Lung (tissue), 12 donors: ENCODE results near the gene AMN1. TPM values are rescaled to one million over a fixed set of nuclear protein-coding genes. Genes with fewer than 3 reads are reported as not detected.

ENCODE experiments used
- ATAC-seq: fragments of 200-7000 bp; cut with Tn5 transposase; one replicate; pipeline ENCODE4 v1.9.1; 2020; ENCODE audit warnings: moderate number of reproducible peaks; ENCODE audit not compliant: insufficient read depth, low FRiP score
- DNase-seq, 3 donors: peaks; one replicate each; pipeline ENCODE4 v3.0.0-alpha.2; 2013 to 2017
- H3K27ac ChIP-seq, 2 donors: one replicate each; pipeline ENCODE4 v1.5.1; 2013; ENCODE audit warnings: mild to moderate bottlenecking in 2 of 2, moderate library complexity in 2 of 2, control low read depth in 1 of 2, inconsistent platforms in 1 of 2, low read depth in 1 of 2, low read length in 1 of 2
- H3K27me3 ChIP-seq, 3 donors: one replicate each; pipeline ENCODE4 v1.5.1; 2013; ENCODE audit warnings: low read length in 2 of 3; ENCODE audit not compliant: control insufficient read depth in 3 of 3, insufficient read depth in 3 of 3
- H3K36me3 ChIP-seq, 4 donors: one replicate each; pipeline ENCODE4 v1.5.1; 2013; ENCODE audit warnings: low read length in 4 of 4, mild to moderate bottlenecking in 1 of 4, moderate library complexity in 1 of 4; ENCODE audit not compliant: control insufficient read depth in 4 of 4, insufficient read depth in 4 of 4
- H3K4me1 ChIP-seq, 5 donors: one replicate each; pipeline ENCODE4 v1.5.1; 2013; ENCODE audit warnings: low read length in 5 of 5, mild to moderate bottlenecking in 2 of 5, moderate library complexity in 1 of 5; ENCODE audit not compliant: control insufficient read depth in 5 of 5, insufficient read depth in 5 of 5
- H3K4me3 ChIP-seq: one replicate; pipeline ENCODE4 v1.5.1; 2013; ENCODE audit warnings: mild to moderate bottlenecking, control low read depth, moderate library complexity
- H3K9ac ChIP-seq, 2 donors: one replicate each; pipeline ENCODE4 v1.5.1; 2013; ENCODE audit warnings: low read length in 2 of 2, control low read depth in 1 of 2; ENCODE audit not compliant: insufficient read depth in 1 of 2
- H3K9me3 ChIP-seq, 4 donors: one replicate each; pipeline ENCODE4 v1.5.1; 2013; ENCODE audit warnings: low read length in 3 of 4, mild to moderate bottlenecking in 1 of 4, moderate library complexity in 1 of 4; ENCODE audit not compliant: control insufficient read depth in 4 of 4, insufficient read depth in 3 of 4
- WGBS, 2 donors: extraction: QIAGEN DNeasy Blood & Tissue Kit; methylation state at CpG; one replicate each; pipeline ENCODE4 v1.1.7; 2013; 5-methylcytosine and 5-hydroxymethylcytosine counted together
- polyA plus RNA-seq, 2 donors: library from polyadenylated mRNA; stranded (reverse); fragments of 200-250 nt; gene quantifications; one replicate each; pipeline ENCODE4 v1.2.1, GENCODE V29; 2013
- total RNA-seq, 2 donors: library from RNA; depleted of rRNA in 1 of 2; stranded (reverse); fragments of >200 nt in 1 of 2; gene quantifications; one replicate each; pipeline ENCODE4 v1.2.1, GENCODE V29; 2014 to 2021
- TF ChIP-seq, protein P1 (sequence below): IDR thresholded peaks from 2 replicates; pipeline ENCODE4 v1.5.1; 2012; ENCODE audit warnings: mild to moderate bottlenecking; ENCODE audit errors: control extremely low read depth, extremely low read depth
- donor health status: control.
- donor health status: control.
- donor health status: Bipolar disorder and iron deficiency.
- donor health status: healthy.
- donor health status: DM: yes; HTN: yes; CAD: no.

Gene AMN1
- total and polyA plus RNA-seq, 4 donors, result 5.7 to 20.0 (median 11.3) TPM

- ATAC-seq, result no peak
- TF ChIP-seq, protein P1, sequence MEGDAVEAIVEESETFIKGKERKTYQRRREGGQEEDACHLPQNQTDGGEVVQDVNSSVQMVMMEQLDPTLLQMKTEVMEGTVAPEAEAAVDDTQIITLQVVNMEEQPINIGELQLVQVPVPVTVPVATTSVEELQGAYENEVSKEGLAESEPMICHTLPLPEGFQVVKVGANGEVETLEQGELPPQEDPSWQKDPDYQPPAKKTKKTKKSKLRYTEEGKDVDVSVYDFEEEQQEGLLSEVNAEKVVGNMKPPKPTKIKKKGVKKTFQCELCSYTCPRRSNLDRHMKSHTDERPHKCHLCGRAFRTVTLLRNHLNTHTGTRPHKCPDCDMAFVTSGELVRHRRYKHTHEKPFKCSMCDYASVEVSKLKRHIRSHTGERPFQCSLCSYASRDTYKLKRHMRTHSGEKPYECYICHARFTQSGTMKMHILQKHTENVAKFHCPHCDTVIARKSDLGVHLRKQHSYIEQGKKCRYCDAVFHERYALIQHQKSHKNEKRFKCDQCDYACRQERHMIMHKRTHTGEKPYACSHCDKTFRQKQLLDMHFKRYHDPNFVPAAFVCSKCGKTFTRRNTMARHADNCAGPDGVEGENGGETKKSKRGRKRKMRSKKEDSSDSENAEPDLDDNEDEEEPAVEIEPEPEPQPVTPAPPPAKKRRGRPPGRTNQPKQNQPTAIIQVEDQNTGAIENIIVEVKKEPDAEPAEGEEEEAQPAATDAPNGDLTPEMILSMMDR, result no peak
- no peaks in the 10 kb centered on the region for H3K36me3 ChIP-seq
- no peak overlapping the region for H3K27ac ChIP-seq
- DNase-seq, result no peak
- no peaks in the 10 kb centered on the region for H3K9me3 ChIP-seq
- H3K27me3 ChIP-seq, result no peaks in the 10 kb centered on the region
- 71% methylated on average over 5 of the region's 5 CpGs for WGBS, 2 donors
- H3K9ac ChIP-seq, result no peak overlapping the region
- H3K4me3 ChIP-seq, result no peak overlapping the region
- peaks cover 0 to 5% (median 0%) of the 10 kb centered on the region in 5 donors for H3K4me1 ChIP-seq
These were observed 43.9 kb upstream of the AMN1 start for GRCh38 chr12:31772685-31773222.

DNA sequence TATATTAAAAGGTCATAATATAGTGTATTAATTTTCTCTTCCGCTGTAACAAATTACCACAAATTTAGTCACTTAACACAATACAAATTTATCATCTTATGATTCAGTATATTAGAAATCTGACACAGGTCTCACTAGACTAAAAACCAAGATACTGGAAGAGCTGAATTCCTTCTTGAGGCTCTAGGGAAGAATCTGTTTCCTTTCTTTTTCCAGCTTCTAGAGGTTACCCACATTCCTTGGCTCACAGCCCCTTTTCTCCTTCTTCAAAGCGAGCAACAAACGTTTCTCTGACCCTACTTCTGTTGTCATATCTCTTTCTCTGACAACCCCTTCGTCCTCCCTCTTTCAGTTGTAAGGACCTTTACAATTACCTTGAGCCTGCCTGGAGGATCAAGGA lies 43.4 kb upstream of the AMN1 start:
- no peaks in the 10 kb centered on the region for H3K36me3 ChIP-seq
- no peak for DNase-seq
- no peaks in the 10 kb centered on the region for H3K9me3 ChIP-seq
- no peak overlapping the region for H3K27ac ChIP-seq
- H3K4me1 ChIP-seq, result peaks cover 0 to 5% (median 0%) of the 10 kb centered on the region in 5 donors
- H3K4me3 ChIP-seq, result no peak overlapping the region
- 80 to 92% methylated on average over 4 of the region's 4 CpGs for WGBS, 2 donors
- no peak overlapping the region for H3K9ac ChIP-seq
- no peaks in the 10 kb centered on the region for H3K27me3 ChIP-seq
- no peak for ATAC-seq
- TF ChIP-seq, protein P1, result no peak

DNA sequence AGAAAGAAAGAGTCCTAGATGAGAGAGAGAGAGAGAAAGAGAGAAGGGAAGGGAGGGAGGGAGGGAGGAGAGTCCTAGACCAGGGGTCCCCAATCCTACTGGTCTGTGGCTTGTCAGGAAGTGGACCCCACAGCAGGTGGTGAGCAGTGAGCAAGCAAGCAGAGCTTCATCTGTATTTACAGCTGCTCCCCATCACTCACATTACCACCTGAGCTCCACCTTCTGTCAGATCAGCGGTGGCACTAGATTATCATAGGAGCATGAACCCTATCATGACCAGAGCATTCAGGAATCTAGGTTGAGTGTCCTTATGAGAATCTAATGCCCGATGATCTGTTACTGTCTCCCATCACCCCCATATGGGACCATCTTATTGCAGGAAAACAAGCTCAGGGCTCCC lies 39.2 kb upstream of the AMN1 start:
- Histone ChIP-seq H3K36me3 (no peaks in the 10 kb centered on the region), H3K27ac (no peak overlapping the region), H3K9ac (no peak overlapping the region), H3K4me3 (no peak overlapping the region), H3K9me3 (no peaks in the 10 kb centered on the region), H3K27me3 (no peaks in the 10 kb centered on the region), H3K4me1 (no peaks in the 10 kb centered on the region)
- no peak for DNase-seq
- 86 to 92% methylated on average over 2 of the region's 2 CpGs for WGBS, 2 donors
- TF ChIP-seq, protein P1, result no peak
- no peak for ATAC-seq

DNA sequence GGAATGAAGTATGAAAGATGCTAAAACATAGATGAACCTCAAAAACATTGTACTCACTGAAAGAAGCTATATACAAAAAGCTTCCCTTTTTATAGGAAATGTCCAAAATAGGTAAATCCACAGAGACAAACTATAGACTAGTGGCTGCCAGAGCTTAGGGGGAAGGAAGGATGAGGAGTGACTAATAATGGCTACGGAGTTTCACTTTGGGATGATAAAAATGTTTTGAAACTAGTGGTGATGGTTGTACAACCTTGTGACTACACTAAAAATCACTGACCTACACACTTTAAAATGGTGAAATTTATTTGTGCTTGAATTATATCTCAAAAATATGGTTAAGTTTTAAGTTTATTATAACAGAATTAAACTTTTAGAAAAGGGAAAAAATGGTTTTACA lies 37.1 kb upstream of the AMN1 start:
- DNase-seq (no peak), ATAC-seq (no peak)
- H3K9me3 ChIP-seq, result no peaks in the 10 kb centered on the region
- no peak overlapping the region for H3K9ac ChIP-seq
- no peaks in the 10 kb centered on the region for H3K36me3 ChIP-seq
- no peak overlapping the region for H3K27ac ChIP-seq
- no peak overlapping the region for H3K4me3 ChIP-seq
- no peaks in the 10 kb centered on the region for H3K27me3 ChIP-seq
- no peaks in the 10 kb centered on the region for H3K4me1 ChIP-seq
- 43 to 66% methylated on average over 1 of the region's 1 CpG for WGBS, 2 donors
- TF ChIP-seq, protein P1, result no peak
